SK-N-MC (cell line): ENCODE results near the gene ZBTB1.
"Not testable (repeated sequence)": the region's sequence is repeated elsewhere in the genome, so short reads cannot be mapped to it uniquely, and the experiment has no call there.

Source experiments
- DNase-seq: peaks from one replicate; pipeline ENCODE4 v3.0.0-alpha.2; 2011; ENCODE audit warnings: low read depth, low spot score
- H3K27ac ChIP-seq: fragments of 200-600 bp; sonication (generic); 2 replicates; pipeline ENCODE4 v1.5.1; 2016; ENCODE audit warnings: mixed run types
- H3K36me3 ChIP-seq: fragments of 200-600 bp; sonication (generic); 2 replicates; pipeline ENCODE4 v1.6.1; 2017; ENCODE audit warnings: antibody characterized with exemption, low read length, mixed read lengths; ENCODE audit not compliant: insufficient read depth
- H3K4me3 ChIP-seq: fragments of 200-600 bp; sonication (generic); 2 replicates; pipeline ENCODE4 v1.5.1; 2016
- H3K9ac ChIP-seq: fragments of 200-600 bp; sonication (generic); 2 replicates; pipeline ENCODE4 v1.8.0; 2017; ENCODE audit warnings: mixed run types, mixed read lengths; ENCODE audit not compliant: insufficient read length
- H3K9me3 ChIP-seq: fragments of 200-600 bp; sonication (generic); 2 replicates; pipeline ENCODE4 v1.6.1; 2017; ENCODE audit warnings: low read depth, mild to moderate bottlenecking, antibody characterized with exemption, low read length, moderate library complexity, mixed read lengths
- EZH2 ChIP-seq: fragments of 200-600 bp; sonication (generic); IDR thresholded peaks from one replicate; pipeline ENCODE4 v1.6.1; 2017; ENCODE audit warnings: antibody characterized with exemption
- FOXP2 ChIP-seq: optimal IDR thresholded peaks from 2 replicates; pipeline ENCODE3; 2011; ENCODE audit warnings: mild to moderate bottlenecking, moderate library complexity; ENCODE audit not compliant: insufficient read depth; ENCODE audit errors: extremely low read length, control extremely low read depth
- POLR2AphosphoS5 ChIP-seq: IDR thresholded peaks from 2 replicates; pipeline ENCODE4 v1.6.1; 2012; ENCODE audit warnings: mild to moderate bottlenecking, low read depth, low read length, borderline replicate concordance

Gene ZBTB1

GRCh38 chr14:64510825-64511671 is 6.5 kb downstream of the ZBTB1 start:
- peak overlapping the region; percentile 64 for H3K4me3 ChIP-seq
- peak overlapping the region; percentile 39 for H3K9ac ChIP-seq
- DNase-seq: peak; percentile 68
- H3K9me3 ChIP-seq: no peaks in the 10 kb centered on the region
- peak overlapping the region; percentile 81 for H3K27ac ChIP-seq
- TF ChIP-seq POLR2AphosphoS5: no peak
- no peak for TF ChIP-seq EZH2
- no peak for TF ChIP-seq FOXP2
- H3K36me3 ChIP-seq: no peaks in the 10 kb centered on the region

GRCh38 chr14:64513271-64513670 is 8.7 kb downstream of the ZBTB1 start:
- TF ChIP-seq FOXP2 (no peak), POLR2AphosphoS5 (no peak), EZH2 (no peak)
- DNase-seq: no peak
- Histone ChIP-seq H3K9ac (no peak overlapping the region), H3K4me3 (no peak overlapping the region), H3K36me3 (no peaks in the 10 kb centered on the region), H3K9me3 (no peaks in the 10 kb centered on the region), H3K27ac (no peak overlapping the region)

- Histone ChIP-seq H3K36me3 (no peaks in the 10 kb centered on the region), H3K9ac (no peak overlapping the region), H3K4me3 (no peak overlapping the region), H3K27ac (no peak overlapping the region), H3K9me3 (no peaks in the 10 kb centered on the region)
- no peak for TF ChIP-seq POLR2AphosphoS5
- no peak for TF ChIP-seq FOXP2
- no peak for TF ChIP-seq EZH2
- DNase-seq: no peak
Measured at GRCh38 chr14:64515053-64515452, 10.5 kb downstream of the ZBTB1 start.

- Histone ChIP-seq H3K4me3 (no peak overlapping the region), H3K9ac (no peak overlapping the region), H3K27ac (no peak overlapping the region), H3K9me3 (no peaks in the 10 kb centered on the region), H3K36me3 (peaks cover 5% of the 10 kb centered on the region)
- TF ChIP-seq FOXP2: no peak
- TF ChIP-seq POLR2AphosphoS5: no peak
- TF ChIP-seq EZH2: no peak
- no peak for DNase-seq
Measured at GRCh38 chr14:64516969-64517368, 12.4 kb downstream of the ZBTB1 start.

- not testable (repeated sequence) for H3K9ac ChIP-seq, DNase-seq, H3K9me3 ChIP-seq, H3K4me3 ChIP-seq, H3K27ac ChIP-seq
- peaks cover 12% of the 10 kb centered on the region for H3K36me3 ChIP-seq
Measured at GRCh38 chr14:64517667-64518066, 13.1 kb downstream of the ZBTB1 start.

DNA sequence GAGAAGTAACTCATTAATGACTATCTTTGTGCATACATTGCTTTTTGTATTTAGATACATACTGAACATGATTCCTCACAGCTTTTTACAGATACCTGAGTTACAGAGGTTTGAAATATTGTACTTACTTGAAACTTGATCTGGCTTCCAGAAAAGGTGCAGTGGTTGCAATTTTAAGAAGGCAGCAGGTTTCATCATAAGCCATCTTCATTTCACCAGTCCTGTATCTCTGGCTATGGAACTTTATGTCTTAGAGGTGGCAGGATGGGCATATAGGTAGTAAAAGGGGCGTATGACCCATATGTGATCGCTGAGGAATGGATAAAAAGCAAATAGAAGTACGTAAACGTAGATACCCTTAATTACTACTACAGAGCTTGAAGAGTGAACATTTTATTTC is 13.7 kb downstream of the ZBTB1 start:
- Histone ChIP-seq H3K4me3 (no peak overlapping the region), H3K9me3 (no peaks in the 10 kb centered on the region), H3K36me3 (peaks cover 17% of the 10 kb centered on the region), H3K27ac (no peak overlapping the region), H3K9ac (no peak overlapping the region)
- TF ChIP-seq POLR2AphosphoS5 (no peak), FOXP2 (no peak), EZH2 (no peak)
- DNase-seq: no peak

GRCh38 chr14:64520699-64521098 is 16.1 kb downstream of the ZBTB1 start:
- TF ChIP-seq FOXP2 (no peak), POLR2AphosphoS5 (no peak), EZH2 (no peak)
- no peaks in the 10 kb centered on the region for H3K9me3 ChIP-seq
- no peak for DNase-seq
- H3K27ac ChIP-seq: no peak overlapping the region
- no peak overlapping the region for H3K4me3 ChIP-seq
- peaks cover 20% of the 10 kb centered on the region for H3K36me3 ChIP-seq
- H3K9ac ChIP-seq: no peak overlapping the region

GRCh38 chr14:64522591-64523355 is 18.2 kb downstream of the ZBTB1 start:
- H3K9ac ChIP-seq: no peak overlapping the region

DNA sequence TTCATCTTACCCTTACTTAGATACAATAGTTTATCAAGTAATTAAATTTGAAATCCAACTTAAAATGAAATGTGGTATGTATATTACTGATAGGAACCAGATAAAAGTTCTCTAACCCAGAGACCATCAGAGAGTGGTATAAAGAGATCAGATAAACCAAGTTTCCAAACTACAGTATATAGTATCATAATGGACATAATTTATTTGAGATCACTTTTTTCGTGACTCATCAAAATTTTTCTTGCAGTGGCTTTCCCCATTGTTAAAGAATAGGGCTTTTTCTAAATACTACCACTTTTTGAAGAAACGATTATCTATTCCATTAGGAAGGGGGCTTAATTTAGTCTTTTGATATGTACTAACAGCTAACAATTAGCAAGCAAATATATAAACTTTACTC is 20.8 kb downstream of the ZBTB1 start:
- Histone ChIP-seq H3K9ac (no peak overlapping the region), H3K36me3 (peaks cover 20% of the 10 kb centered on the region), H3K4me3 (no peak overlapping the region), H3K27ac (no peak overlapping the region), H3K9me3 (no peaks in the 10 kb centered on the region)
- no peak for TF ChIP-seq EZH2
- no peak for TF ChIP-seq FOXP2
- TF ChIP-seq POLR2AphosphoS5: no peak
- DNase-seq: no peak

More at GRCh38 chr14:64522591-64523355, 18.2 kb downstream of the ZBTB1 start:
- Histone ChIP-seq H3K4me3 (no peak overlapping the region), H3K9me3 (no peaks in the 10 kb centered on the region), H3K27ac (no peak overlapping the region), H3K36me3 (peaks cover 20% of the 10 kb centered on the region)
- TF ChIP-seq FOXP2 (no peak), POLR2AphosphoS5 (no peak), EZH2 (no peak)
- no peak for DNase-seq
